HG03108 (cell line): ENCODE data around the gene GABRD.

Experiments used
- ATAC-seq: cut with Tn5 transposase; IDR thresholded peaks from one replicate; pipeline ENCODE4 v1.9.1; 2021; ENCODE audit warnings: moderate library complexity; ENCODE audit not compliant: unreplicated experiment

The GABRD gene

GRCh38 chr1:2014741-2015735 lies 4.1 kb upstream of the GABRD start:
- ATAC-seq, result no peak

- no peak for ATAC-seq
Measured at GRCh38 chr1:2016123-2016522, 3.0 kb upstream of the GABRD start.

DNA sequence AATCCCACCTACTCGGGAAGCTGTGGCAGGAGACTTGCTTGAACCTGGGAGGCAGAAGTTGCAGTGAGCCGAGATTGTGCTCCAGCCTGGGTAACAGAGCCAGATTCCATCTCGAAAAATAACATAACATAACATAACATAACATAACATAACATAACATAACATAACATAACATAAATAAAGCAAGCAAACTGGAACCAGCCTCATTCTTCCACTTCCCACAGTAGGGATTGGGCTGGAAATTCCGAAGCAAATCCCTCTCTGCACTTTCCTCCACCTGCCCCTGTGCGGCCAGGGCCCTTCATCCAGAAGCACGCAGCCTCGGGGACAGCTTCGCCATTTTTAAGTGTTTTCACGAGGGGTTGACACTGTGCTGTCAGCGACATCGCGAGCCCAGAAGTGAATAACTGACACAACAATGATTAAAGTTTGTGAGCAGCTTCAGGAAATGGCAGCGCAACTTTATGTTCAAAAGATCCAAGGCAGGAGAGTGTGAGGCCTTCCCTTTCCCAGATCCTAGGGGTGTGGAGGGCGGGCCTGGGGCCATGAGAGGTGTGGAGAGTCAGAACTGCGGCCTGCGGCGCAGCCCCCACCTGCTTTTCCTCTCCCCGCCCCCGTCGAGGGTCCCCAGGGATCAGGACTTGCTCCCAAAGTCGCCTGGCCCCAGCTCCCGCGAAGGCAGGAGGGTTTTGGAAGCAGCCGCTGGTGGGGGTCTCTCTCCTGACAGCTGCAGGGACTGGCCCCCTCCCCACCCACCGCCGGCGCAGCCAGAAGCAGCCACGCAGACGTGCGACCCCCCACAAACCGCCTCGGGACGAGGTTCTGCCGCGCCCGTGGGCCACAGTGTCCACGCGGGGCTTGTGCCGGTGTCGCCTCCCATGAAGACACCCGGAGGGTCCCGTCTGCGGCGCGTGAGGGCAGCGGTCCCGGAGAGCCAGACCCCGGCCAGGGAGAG lies 651 bp upstream of the GABRD start:
- ATAC-seq, result no peak

GRCh38 chr1:2019571-2020309 lies 595 bp downstream of the GABRD start:
- no peak for ATAC-seq

DNA sequence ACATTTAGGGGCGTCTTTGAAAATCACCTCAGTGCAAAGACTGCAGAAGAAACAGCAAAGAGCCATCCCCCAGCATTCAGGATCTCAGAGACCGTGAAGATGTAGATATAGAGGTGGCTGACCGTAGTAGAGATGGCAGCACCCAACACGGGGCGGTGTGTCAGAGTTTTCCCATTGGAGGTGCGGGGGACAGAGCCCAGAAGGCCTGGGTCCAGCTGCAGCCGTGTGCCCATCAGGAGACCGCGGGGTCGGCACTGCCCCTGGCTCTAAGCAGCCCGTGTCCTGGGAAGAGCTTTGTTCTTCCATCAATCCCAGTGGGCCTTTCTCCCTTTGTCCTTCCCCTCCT lies 1.1 kb downstream of the GABRD start:
- no peak for ATAC-seq

- no peak for ATAC-seq
Measured at GRCh38 chr1:2021550-2021949, 2.4 kb downstream of the GABRD start.

DNA sequence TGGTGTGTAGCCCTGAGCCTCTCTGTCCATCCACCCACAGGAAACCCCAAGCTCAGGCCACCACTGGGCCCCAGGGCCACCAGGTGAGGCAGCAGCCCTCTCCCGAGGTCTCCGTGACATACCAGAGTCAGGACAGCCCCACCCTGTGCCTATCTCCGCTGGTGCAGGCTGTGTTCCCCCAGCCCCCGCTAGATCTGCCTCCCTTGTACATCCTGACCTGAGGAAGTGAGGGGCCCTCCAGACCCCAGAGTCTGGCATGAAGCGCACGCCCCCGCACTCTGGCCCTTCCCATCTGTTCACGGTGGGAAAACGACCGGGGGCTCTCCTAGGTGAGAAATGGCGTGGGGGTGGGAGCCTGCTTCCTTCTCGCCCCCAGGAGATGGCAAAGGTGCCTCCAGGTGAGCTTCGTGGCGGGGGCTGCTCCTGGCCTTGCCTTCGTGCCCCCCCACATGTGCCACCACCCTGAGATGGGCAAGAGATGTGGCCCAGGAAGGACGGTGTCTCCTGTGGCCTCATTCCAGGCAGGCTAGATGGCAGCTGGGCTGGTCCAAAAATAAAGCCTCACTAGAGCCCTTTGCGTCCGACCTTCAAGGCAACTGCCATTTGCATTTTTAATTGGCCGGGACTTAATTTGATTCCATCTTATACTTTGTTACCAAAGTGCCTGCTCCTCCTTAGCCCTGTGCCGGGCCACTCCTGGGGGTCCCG lies 3.1 kb downstream of the GABRD start:
- no peak for ATAC-seq

DNA sequence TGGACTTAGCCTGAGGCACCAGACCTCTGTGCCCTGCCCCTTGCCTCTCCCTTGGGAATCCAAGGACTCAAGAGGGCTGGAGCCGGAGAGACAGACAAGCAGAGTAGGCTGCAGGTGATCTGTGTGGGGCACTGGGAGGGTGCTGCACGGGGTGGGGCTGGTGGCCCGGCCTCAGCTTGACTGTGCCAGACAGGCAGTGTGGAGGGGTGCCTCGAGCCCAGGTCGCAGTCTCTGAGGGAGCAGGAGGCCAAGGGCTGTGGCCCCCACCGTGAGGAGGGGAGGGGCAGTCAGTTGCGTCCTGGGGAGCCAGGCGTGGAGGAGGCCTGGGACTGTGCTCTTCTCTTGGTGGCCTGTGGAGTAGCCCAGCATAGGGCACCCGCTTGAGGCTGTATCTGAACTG lies 4.0 kb downstream of the GABRD start:
- ATAC-seq, result no peak

GRCh38 chr1:2024451-2024850 lies 5.3 kb downstream of the GABRD start:
- no peak for ATAC-seq

DNA sequence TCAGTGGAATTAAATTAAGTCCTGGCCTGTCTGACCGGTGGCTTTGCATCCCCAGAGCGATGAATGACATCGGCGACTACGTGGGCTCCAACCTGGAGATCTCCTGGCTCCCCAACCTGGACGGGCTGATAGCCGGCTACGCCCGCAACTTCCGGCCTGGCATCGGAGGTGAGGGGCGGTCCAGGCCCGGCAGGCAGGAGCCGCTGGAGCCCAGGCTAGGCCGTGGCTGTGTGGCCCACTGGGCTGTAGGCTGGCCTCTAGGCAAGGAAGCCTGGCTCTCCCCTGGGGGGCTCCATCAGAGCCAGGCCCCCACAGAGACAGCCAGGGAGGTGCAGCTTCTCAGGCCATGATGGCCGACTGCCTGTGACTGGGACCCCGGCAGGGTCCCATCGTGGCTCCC lies 5.7 kb downstream of the GABRD start:
- ATAC-seq, result no peak

DNA sequence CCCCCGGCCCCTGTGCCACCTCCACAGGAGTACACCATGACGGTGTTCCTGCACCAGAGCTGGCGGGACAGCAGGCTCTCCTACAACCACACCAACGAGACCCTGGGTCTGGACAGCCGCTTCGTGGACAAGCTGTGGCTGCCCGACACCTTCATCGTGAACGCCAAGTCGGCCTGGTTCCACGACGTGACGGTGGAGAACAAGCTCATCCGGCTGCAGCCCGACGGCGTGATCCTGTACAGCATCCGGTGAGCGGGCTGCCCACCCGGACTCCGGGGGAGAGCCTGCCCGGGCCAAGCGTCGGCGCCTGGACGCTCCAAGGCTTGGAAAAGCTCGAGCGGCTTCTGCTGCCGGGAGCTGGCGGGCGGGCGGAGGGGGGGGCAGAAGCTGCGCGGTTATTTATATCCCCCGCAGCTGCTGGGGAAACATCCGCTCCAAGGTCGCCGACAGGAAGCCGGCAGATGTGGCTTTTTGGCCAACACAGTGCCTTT lies 6.4 kb downstream of the GABRD start:
- no peak for ATAC-seq

- ATAC-seq, result no peak
Measured at GRCh38 chr1:2027961-2028583, 8.9 kb downstream of the GABRD start.

GRCh38 chr1:2028870-2029560 lies 9.9 kb downstream of the GABRD start:
- no peak for ATAC-seq

DNA sequence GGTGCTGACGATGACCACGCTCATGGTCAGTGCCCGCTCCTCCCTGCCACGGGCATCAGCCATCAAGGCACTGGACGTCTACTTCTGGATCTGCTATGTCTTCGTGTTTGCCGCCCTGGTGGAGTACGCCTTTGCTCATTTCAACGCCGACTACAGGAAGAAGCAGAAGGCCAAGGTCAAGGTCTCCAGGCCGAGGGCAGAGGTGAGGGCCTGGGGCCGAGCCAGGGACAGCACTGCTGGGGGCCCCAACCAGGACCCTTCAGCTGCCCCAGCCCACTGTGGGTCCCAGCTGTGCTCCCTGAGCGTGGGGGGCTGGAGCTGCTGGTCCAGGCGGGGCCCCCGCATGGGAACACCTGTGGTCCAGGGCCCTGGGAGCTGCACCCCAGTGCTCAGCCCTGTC lies 10.4 kb downstream of the GABRD start:
- no peak for ATAC-seq

GRCh38 chr1:2030076-2030871 lies 11.1 kb downstream of the GABRD start:
- no peak for ATAC-seq

DNA sequence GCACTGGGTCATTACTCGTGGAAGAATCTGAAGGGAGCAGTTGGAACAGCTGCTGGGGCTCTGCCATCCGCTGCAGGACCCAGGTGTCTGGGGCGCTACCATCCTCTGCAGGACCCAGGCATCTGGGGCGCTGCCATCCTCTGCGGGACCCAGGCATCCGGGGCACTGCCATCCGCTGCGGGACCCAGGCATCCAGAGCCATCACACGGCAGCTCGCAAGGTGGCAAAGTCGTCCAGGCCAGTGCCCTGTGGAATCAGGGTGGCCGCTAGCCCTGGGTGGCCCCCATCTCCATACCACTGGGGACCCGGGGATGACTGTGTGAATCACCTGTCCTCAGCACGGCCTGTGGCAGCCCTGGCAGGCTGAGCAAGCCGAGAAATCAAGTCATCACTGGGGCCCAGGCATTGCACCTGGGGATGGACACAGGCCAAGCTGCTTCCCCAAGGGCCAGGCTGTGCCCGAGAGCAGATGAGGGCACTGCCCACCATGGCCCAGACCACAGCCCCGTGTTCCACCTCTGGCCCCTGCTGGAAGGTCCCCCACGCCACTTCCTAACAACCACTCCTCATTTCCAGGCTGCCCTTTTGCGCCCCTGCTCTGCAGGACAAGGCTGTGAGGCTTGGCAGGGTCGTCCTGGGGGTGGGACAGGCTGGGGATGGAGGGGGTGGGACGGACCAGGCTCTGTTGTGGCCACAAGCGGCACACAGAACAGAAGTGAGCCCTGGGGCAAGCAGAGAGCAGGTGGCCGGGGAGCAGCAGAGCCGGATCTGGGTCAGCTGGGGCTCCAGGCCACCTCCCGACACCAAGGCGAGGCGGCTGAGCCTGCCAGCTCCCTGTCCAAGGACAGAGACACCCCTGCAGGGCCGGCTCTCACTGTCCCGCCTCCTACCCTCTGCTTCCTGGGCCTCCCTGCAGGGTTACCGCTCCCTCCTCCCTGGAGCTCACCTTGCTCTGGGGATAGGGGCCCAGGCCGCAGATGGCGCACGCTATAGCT lies 12.7 kb downstream of the GABRD start:
- ATAC-seq, result no peak

DNA sequence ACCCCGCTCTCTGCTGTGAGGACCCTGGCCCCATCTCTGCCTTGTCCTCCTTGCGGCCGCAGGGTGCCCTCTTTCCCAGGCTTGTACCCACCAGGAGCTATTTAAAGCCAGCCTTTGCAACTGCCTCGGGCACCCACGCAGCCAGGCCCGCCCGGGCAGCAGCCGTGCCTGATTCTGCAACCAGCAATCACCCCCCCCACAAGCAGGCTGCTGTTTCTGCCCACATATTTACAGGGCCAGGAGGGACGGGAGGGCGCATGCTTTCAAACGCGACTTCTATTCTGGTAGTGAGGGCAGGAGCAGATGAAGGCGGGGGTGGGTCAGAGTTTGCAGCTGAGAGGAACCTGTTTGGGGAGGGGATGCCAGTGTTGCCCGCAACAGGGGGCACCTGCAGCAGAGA lies 13.6 kb downstream of the GABRD start:
- ATAC-seq, result no peak
